ENCODE results near the gene DUSP22.

Gene DUSP22

GRCh38 chr6:309947-310346, 17.7 kb downstream of the DUSP22 start:
- no peak for DNase-seq (ENCODE audit: low spot score)

- DNase-seq (ENCODE audit: low spot score), result no peak
Measured at GRCh38 chr6:310671-311070, 18.4 kb downstream of the DUSP22 start.

GRCh38 chr6:311679-312220, 19.5 kb downstream of the DUSP22 start:
- DNase-seq (ENCODE audit: low spot score), result no peak

- DNase-seq (ENCODE audit: low spot score), result peak; percentile 23
Measured at GRCh38 chr6:313087-313486, 20.8 kb downstream of the DUSP22 start.

- DNase-seq (ENCODE audit: low spot score), result no peak
Measured at GRCh38 chr6:313917-314316, 21.6 kb downstream of the DUSP22 start.

GRCh38 chr6:314377-314776, 22.1 kb downstream of the DUSP22 start:
- no peak for DNase-seq (ENCODE audit: low spot score)

GRCh38 chr6:315226-315625, 22.9 kb downstream of the DUSP22 start:
- DNase-seq (ENCODE audit: low spot score), result no peak

GRCh38 chr6:315921-316752, 23.9 kb downstream of the DUSP22 start:
- no peak for DNase-seq (ENCODE audit: low spot score)

GRCh38 chr6:316753-317038, 24.4 kb downstream of the DUSP22 start:
- no peak for DNase-seq (ENCODE audit: low spot score)

- no peak for DNase-seq (ENCODE audit: low spot score)
Measured at GRCh38 chr6:317060-317447, 24.8 kb downstream of the DUSP22 start.

GRCh38 chr6:317448-318144, 25.3 kb downstream of the DUSP22 start:
- DNase-seq (ENCODE audit: low spot score), result no peak

- no peak for DNase-seq (ENCODE audit: low spot score)
Measured at GRCh38 chr6:318243-318890, 26.1 kb downstream of the DUSP22 start.

GRCh38 chr6:319177-320131, 27.2 kb downstream of the DUSP22 start:
- no peak for DNase-seq (ENCODE audit: low spot score)

- DNase-seq (ENCODE audit: low spot score), result no peak
Measured at GRCh38 chr6:320351-321157, 28.3 kb downstream of the DUSP22 start.

GRCh38 chr6:321158-321438, 28.8 kb downstream of the DUSP22 start:
- no peak for DNase-seq (ENCODE audit: low spot score)

- no peak for DNase-seq (ENCODE audit: low spot score)
Measured at GRCh38 chr6:321536-322258, 29.4 kb downstream of the DUSP22 start.

- DNase-seq (ENCODE audit: low spot score), result no peak
Measured at GRCh38 chr6:322259-322930, 30.1 kb downstream of the DUSP22 start.

- no peak for DNase-seq (ENCODE audit: low spot score)
Measured at GRCh38 chr6:322940-323729, 30.8 kb downstream of the DUSP22 start.

- DNase-seq (ENCODE audit: low spot score), result no peak
Measured at GRCh38 chr6:323730-324088, 31.4 kb downstream of the DUSP22 start.

Data from CD4-positive, alpha-beta T cell treated with Interleukin-15 for 4 hours (primary cell).